Heart right ventricle (tissue), 16 donors: ENCODE results near the gene STRN. TPM values are rescaled to one million over a fixed set of nuclear protein-coding genes. Genes with fewer than 3 reads are reported as not detected.
"Not testable (repeated sequence)": the region's sequence is repeated elsewhere in the genome, so short reads cannot be mapped to it uniquely, and the experiment has no call there.

ENCODE experiments used
- ATAC-seq, 8 donors: fragments of 200-7000 bp; cut with Tn5 transposase; one replicate each; pipeline ENCODE4 v1.9.1; 2020; ENCODE audit warnings: mild to moderate bottlenecking in 8 of 8, moderate library complexity in 8 of 8, moderate number of reproducible peaks in 1 of 8
- DNase-seq, 2 donors: peaks; one replicate each; pipeline ENCODE4 v3.0.0-alpha.2; 2020
- H3K27ac ChIP-seq, 10 donors: fragments of 200-600 bp; sonication (generic) in 2 of 10; one replicate each; pipeline versions ENCODE4 v1.5.0 to v1.8.0; 2020 to 2022; ENCODE audit warnings: mild to moderate bottlenecking in 3 of 10
- H3K27me3 ChIP-seq, 7 donors: fragments of 200-600 bp; one replicate each; pipeline ENCODE4 v1.8.0; 2021 to 2022; ENCODE audit warnings: mild to moderate bottlenecking in 2 of 7
- H3K36me3 ChIP-seq, 9 donors: fragments of 200-600 bp; sonication (generic) in 1 of 9; one replicate each; pipeline versions ENCODE4 v1.5.0 to v1.8.0; 2020 to 2022; ENCODE audit warnings: mild to moderate bottlenecking in 2 of 9
- H3K4me1 ChIP-seq, 9 donors: fragments of 200-600 bp; sonication (generic) in 1 of 9; one replicate each; pipeline versions ENCODE4 v1.5.0 to v1.8.0; 2020 to 2022; ENCODE audit warnings: mild to moderate bottlenecking in 4 of 9
- H3K4me3 ChIP-seq, 10 donors: fragments of 200-600 bp; sonication (generic) in 2 of 10; one replicate each; pipeline versions ENCODE4 v1.5.0 to v1.8.0; 2020 to 2022; ENCODE audit warnings: mild to moderate bottlenecking in 7 of 10, moderate library complexity in 2 of 10
- H3K9me3 ChIP-seq, 11 donors: fragments of 200-600 bp in 10 of 11; sonication (generic) in 2 of 11; one replicate each; pipeline versions ENCODE4 v1.5.0 to v1.8.0; 2013 to 2022; ENCODE audit warnings: mild to moderate bottlenecking in 2 of 11, control low read depth in 1 of 11, moderate library complexity in 1 of 11
- WGBS, 2 donors: extraction: QIAGEN DNeasy Blood & Tissue Kit; methylation state at CpG; one replicate each; pipeline ENCODE4 v1.1.7; 2013; ENCODE audit warnings: inconsistent platforms in 1 of 2; 5-methylcytosine and 5-hydroxymethylcytosine counted together
- intact Hi-C, 10 donors: fragments of 100-400 bp; cut with DNase I; formaldehyde crosslinking; loops; one replicate each; pipeline versions ENCODE4 v1.11.1 to v1.14.2; 2022
- polyA plus RNA-seq, 2 donors: library from polyadenylated mRNA; stranded (reverse); fragments of 200-250 nt; gene quantifications; one replicate each; pipeline ENCODE4 v1.2.3, GENCODE V29; 2013
- total RNA-seq, 10 donors: library from RNA; stranded (reverse); fragmentation: NEBNext Ultra II Directional in 3 of 10; extraction: Animal tissue kit (Norgen Biotek cat#: 25700) in 3 of 10; gene quantifications; one replicate each; pipeline versions ENCODE4 v1.2.1 to v1.2.4, GENCODE V29; 2021 to 2023
- TF ChIP-seq, protein P1 (sequence below), 9 donors: fragments of 200-600 bp; sonication (generic) in 2 of 9; IDR thresholded peaks; one replicate each; pipeline versions ENCODE4 v1.5.0 to v1.8.0; 2021 to 2022; ENCODE audit warnings: antibody characterized with exemption in 9 of 9, mild to moderate bottlenecking in 5 of 9, moderate library complexity in 1 of 9
- donor health status: Arrhythmogenic right ventricular cardiomyopathy.
- donor health status: ischemic (EF 13 %, LVEDD 7.1; RV severe dilation, severe dysfunction).
- donor health status: healthy with polysubstance abuse.
- donor health status: DM: no; HTN: yes; CAD: no.
- donor health status: DM: no; HTN: no; CAD: no.
- donor health status: ischemic (EF 25% LVEDD 6.9; RV normal size, moderate dysfunction).
- donor health status: ischemic (EF 25% LVEDD 5.7; RV mildly dilated, moderate dysfunction).
- donor health status: healthy.
- donor health status: DM: yes; HTN: yes; CAD: no.
- donor health status: Ischemic cardiomyopathy.
- donor health status: ischemic (EF 35%, LVEDD 5.7; RV mildly dilated, moderate dysfunction).
- donor health status: nonischemic (EF 11% LVEDD 7.7; RV severe dilation, severe dysfunction).
- donor health status: DM: yes; HTN: yes; CAD: no.
- donor health status: PGD.
- donor health status: ischemic (EF 29% LVEDD 5.4; RV normal size, mild dysfunction).
- donor health status: nonischemic (EF 23%, LVEDD 6.1; RV moderate dilation, normal function).

STRN gene
- total and polyA plus RNA-seq, 12 donors = 8.6 to 102 (median 61.8) TPM

DNA sequence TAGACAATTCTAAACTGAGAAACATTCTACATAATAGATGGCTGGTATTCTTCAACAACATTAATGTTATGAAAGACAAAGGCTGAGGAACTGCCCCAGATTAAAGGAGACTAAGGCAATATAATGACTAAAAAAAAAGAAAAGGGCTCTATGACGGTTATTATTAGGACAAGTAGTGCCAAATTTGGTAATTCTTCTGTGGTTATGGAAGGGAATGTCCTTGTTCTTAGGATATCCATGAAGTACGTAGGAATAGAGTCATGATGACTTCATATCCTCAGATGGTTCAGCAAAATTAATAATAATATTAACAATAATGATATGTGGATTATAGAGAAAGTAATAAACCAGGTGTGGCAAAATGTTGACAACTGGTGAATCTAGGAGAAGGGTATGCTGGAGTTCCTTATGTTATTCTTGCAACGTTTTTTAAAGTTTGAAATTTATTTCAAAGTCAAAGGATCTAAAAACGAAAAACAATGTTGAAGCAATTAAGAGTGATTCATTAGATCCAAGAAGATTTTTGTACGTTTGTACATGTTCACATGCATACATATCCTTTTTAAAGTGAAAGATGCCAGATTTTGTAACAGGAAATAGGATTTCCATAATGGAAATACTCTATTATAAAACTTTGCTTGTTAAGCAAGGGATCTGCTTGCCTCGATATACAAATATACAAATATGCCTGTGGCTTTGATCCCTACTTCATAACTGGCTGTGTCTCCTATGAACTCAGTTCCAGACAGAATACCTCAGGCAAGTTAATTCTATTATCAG, 27.7 kb upstream of the STRN start:
- TF ChIP-seq, protein P1, sequence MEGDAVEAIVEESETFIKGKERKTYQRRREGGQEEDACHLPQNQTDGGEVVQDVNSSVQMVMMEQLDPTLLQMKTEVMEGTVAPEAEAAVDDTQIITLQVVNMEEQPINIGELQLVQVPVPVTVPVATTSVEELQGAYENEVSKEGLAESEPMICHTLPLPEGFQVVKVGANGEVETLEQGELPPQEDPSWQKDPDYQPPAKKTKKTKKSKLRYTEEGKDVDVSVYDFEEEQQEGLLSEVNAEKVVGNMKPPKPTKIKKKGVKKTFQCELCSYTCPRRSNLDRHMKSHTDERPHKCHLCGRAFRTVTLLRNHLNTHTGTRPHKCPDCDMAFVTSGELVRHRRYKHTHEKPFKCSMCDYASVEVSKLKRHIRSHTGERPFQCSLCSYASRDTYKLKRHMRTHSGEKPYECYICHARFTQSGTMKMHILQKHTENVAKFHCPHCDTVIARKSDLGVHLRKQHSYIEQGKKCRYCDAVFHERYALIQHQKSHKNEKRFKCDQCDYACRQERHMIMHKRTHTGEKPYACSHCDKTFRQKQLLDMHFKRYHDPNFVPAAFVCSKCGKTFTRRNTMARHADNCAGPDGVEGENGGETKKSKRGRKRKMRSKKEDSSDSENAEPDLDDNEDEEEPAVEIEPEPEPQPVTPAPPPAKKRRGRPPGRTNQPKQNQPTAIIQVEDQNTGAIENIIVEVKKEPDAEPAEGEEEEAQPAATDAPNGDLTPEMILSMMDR (IDR thresholded peaks at IDR 0.05) = no peak
- no peaks in the 10 kb centered on the region for H3K4me1 ChIP-seq
- peaks cover 0 to 95% (median 29%) of the 10 kb centered on the region in 9 donors for H3K36me3 ChIP-seq
- intact Hi-C loops = loop anchor here in 1 of 10 donors (10.0 kb wide), 1 partner anchor 219 kb away; no protein-coding TSS in a partner anchor
- DNase-seq (no peak), ATAC-seq (no peak)
- whole genome bisulfite sequencing, 2 donors = 85 to 88% methylated on average over 6 of the region's 6 CpGs
- no peak overlapping the region for H3K27ac ChIP-seq
- H3K9me3 ChIP-seq = no peaks in the 10 kb centered on the region
- no peaks in the 10 kb centered on the region for H3K27me3 ChIP-seq
- H3K4me3 ChIP-seq = no peak overlapping the region

DNA sequence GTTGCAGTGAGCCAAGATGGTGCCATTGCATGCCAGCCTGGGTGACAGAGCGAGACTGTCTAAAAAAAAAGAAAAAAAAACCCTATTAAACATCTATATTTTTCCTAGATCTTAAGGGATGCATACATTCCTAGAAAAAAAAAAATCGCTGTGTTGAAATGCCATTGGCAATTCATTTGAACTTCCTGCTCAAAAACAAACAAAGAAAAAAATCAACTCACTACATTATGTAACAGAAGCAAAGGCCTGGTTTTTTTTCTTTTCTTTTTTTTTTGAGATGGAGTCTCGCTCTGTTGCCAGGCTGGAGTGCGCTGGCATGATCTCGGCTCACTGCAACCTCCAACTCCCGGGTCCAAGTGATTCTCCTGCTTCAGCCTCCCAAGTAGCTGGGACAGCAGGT, 21.7 kb upstream of the STRN start:
- DNase-seq (no peak), ATAC-seq (no peak)
- intact Hi-C loops = no loop called here
- H3K27ac ChIP-seq = no peak overlapping the region
- 94 to 98% methylated on average over 6 of the region's 6 CpGs for WGBS, 2 donors
- TF ChIP-seq, protein P1 (IDR thresholded peaks at IDR 0.05) = no peak
- H3K27me3 ChIP-seq = no peaks in the 10 kb centered on the region
- H3K9me3 ChIP-seq = no peaks in the 10 kb centered on the region
- H3K4me1 ChIP-seq = no peaks in the 10 kb centered on the region
- H3K36me3 ChIP-seq = peaks cover 0 to 93% (median 26%) of the 10 kb centered on the region in 9 donors
- H3K4me3 ChIP-seq = no peak overlapping the region

DNA sequence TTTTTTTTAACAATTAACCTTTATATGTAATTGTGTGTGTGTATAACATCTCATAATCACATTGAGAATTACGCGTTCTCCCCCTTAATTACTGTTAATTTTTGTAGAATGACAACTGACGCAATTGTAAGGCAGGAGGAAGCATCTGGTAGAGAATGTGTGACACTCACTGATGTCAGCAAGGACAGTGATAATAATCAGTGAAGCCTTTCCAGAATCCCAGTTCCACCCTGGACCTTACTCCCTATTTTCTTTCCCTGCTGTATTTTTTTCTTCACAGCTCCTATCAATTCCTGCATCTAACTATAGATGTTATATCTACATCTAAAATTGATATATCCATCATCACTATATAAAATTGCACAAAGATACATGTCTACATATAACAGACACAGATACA, 16.1 kb upstream of the STRN start:
- H3K4me3 ChIP-seq = no peak overlapping the region
- H3K36me3 ChIP-seq = peaks cover 0 to 77% (median 20%) of the 10 kb centered on the region in 9 donors
- TF ChIP-seq, protein P1 (IDR thresholded peaks at IDR 0.05) = no peak
- H3K4me1 ChIP-seq = no peaks in the 10 kb centered on the region
- H3K27me3 ChIP-seq = no peaks in the 10 kb centered on the region
- peaks cover 0 to 8% (median 0%) of the 10 kb centered on the region in 11 donors for H3K9me3 ChIP-seq
- ATAC-seq = peak in 1 of 8 donors; percentile 35
- H3K27ac ChIP-seq = no peak overlapping the region
- DNase-seq = no peak
- intact Hi-C loops = no loop called here
- WGBS, 2 donors = 62 to 64% methylated on average over 3 of the region's 3 CpGs

DNA sequence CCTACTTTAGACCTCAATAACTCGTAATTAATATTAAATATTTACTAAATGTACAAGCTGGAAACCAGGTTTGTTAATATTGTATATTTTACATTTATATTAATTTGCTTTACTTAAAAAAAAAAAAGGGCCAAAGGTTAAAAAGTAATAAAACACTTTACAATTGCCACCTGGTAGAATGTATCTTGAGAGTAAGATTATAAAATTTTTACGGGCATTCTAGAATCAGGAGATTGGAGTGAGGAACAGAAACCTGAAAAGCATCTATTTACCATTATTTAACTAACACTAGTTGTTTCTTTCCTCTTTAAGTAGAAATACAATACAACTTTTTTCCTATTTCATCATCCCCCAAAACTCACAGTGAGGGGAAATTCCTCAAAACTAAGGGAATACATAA, 15.6 kb upstream of the STRN start:
- TF ChIP-seq, protein P1 (IDR thresholded peaks at IDR 0.05) = no peak
- intact Hi-C loops = no loop called here
- no peak for DNase-seq
- Histone ChIP-seq H3K4me1 (no peaks in the 10 kb centered on the region), H3K4me3 (no peak overlapping the region), H3K27ac (no peak overlapping the region), H3K27me3 (no peaks in the 10 kb centered on the region), H3K36me3 (peaks cover 0 to 72% (median 14%) of the 10 kb centered on the region in 9 donors), H3K9me3 (peaks cover 0 to 8% (median 0%) of the 10 kb centered on the region in 11 donors)
- WGBS, 2 donors = 95 to 96% methylated on average over 2 of the region's 2 CpGs
- ATAC-seq = no peak

DNA sequence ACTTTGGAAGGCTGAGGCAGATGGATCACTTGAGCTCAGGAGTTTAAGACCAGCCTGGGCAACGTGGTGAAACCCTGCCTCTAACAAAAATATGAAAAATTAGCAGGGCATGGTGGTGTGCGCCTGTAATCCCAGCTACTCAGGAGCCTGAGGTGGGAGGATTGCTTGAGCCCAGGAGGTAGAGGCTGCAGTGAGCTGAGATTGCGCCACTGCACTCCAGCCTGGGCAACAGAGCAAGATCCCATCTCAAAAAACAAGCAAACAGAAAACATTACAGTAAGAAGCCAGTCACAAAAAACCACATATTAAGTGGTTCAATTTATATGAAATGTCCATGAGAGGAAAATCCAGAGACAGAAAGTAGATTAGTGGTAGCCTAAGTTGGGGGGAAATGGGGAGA, 12.7 kb upstream of the STRN start:
- H3K9me3 ChIP-seq, H3K27ac ChIP-seq, ATAC-seq, H3K4me1 ChIP-seq, H3K4me3 ChIP-seq, DNase-seq, H3K27me3 ChIP-seq, intact Hi-C loops: not testable (repeated sequence)
- 97% methylated on average over 3 of the region's 3 CpGs for WGBS, 2 donors
- peaks cover 0 to 49% (median 11%) of the 10 kb centered on the region in 9 donors for H3K36me3 ChIP-seq
